Left lung (tissue), 14 donors: ENCODE measurements around the gene RPLP1. TPM values are rescaled to one million over a fixed set of nuclear protein-coding genes. Genes with fewer than 3 reads are reported as not detected.
A peak's percentile ranks its signal among the peaks of the same experiment; 100 is the strongest.

ENCODE experiments used
- ATAC-seq: fragments of 200-7000 bp; cut with Tn5 transposase; one replicate; pipeline ENCODE4 v1.9.1; 2020; ENCODE audit warnings: moderate library complexity
- DNase-seq, 4 donors: peaks; one replicate each; pipeline ENCODE4 v3.0.0-alpha.2; 2013 to 2020
- H3K27ac ChIP-seq, 2 donors: fragments of 200-600 bp; sonication (generic) in 1 of 2; one replicate each; pipeline versions ENCODE4 v1.5.0 to v1.8.0; 2020 to 2021
- H3K27me3 ChIP-seq, 2 donors: fragments of 200-600 bp; sonication (generic) in 1 of 2; one replicate each; pipeline versions ENCODE4 v1.5.0 to v1.8.0; 2020 to 2021
- H3K36me3 ChIP-seq, 2 donors: fragments of 200-600 bp; sonication (generic) in 1 of 2; one replicate each; pipeline versions ENCODE4 v1.5.0 to v1.8.0; 2020 to 2021
- H3K4me1 ChIP-seq, 2 donors: fragments of 200-600 bp; one replicate each; pipeline ENCODE4 v1.8.0; 2021
- H3K4me3 ChIP-seq, 2 donors: fragments of 200-600 bp; sonication (generic) in 1 of 2; one replicate each; pipeline versions ENCODE4 v1.5.0 to v1.8.0; 2020 to 2021; ENCODE audit warnings: mild to moderate bottlenecking in 1 of 2
- H3K9me3 ChIP-seq, 2 donors: fragments of 200-600 bp; sonication (generic) in 1 of 2; one replicate each; pipeline versions ENCODE4 v1.5.0 to v1.8.0; 2020 to 2021
- CTCF ChIP-seq, 2 donors: fragments of 200-600 bp; sonication (generic) in 1 of 2; IDR thresholded peaks; one replicate each; pipeline versions ENCODE4 v1.5.0 to v1.8.0; 2021; ENCODE audit warnings: antibody characterized with exemption in 2 of 2
- intact Hi-C, 2 donors: fragments of 100-400 bp; cut with DNase I; formaldehyde crosslinking; loops; one replicate each; pipeline versions ENCODE4 v1.11.2 to v1.14.2; 2022
- long read RNA-seq, 12 donors: library from polyadenylated mRNA in 2 of 12; unstranded in 2 of 12; transcript quantifications; one replicate each; pipeline ENCODE4 v2.0.0 and lab custom pipeline, GENCODE V29; 2019 to 2026
- polyA plus RNA-seq, 6 donors: library from polyadenylated mRNA; unstranded; fragments of 120-200 nt; gene quantifications; one replicate each; pipeline ENCODE4 v1.2.1, GENCODE V29; 2013; ENCODE audit not compliant: insufficient read length in 6 of 6
- total RNA-seq, 2 donors: library from RNA; stranded (reverse); fragmentation: NEBNext Ultra II Directional; extraction: Animal tissue kit (Norgen Biotek cat#: 25700); gene quantifications; one replicate each; pipeline ENCODE4 v1.2.1, GENCODE V29; 2021
- donor health status: DM: no; HTN: yes; CAD: no.
- donor health status: DM: no; HTN: no; CAD: no.

The RPLP1 gene
- total RNA-seq = 1,000 to 10,000 TPM; 1,369 to 1,478 TPM
- 1,000 to 10,000 TPM; 1,687 to 2,220 (median 1,857) TPM for polyA plus RNA-seq
- long read RNA-seq, donor 1, transcript RPLP1-204 (3 exons, 940 nt) = minor isoform, 36 of 4,091 reads
- long read RNA-seq, donor 1, transcript RPLP1-202 (3 exons, 445 nt) = minor isoform, 73 of 4,091 reads
- long read RNA-seq, donor 1, transcript RPLP1-201 (4 exons, 1,197 nt) = major isoform, 3,447 of 4,091 reads
- long read RNA-seq, donor 1, partial matches to known transcripts = 286 of 4,091 reads
- long read RNA-seq, donor 1, other reads (novel, unspliced or antisense) = 249 of 4,091 reads
- long read RNA-seq, donor 2, transcript RPLP1-204 (3 exons, 940 nt) = minor isoform, 96 of 3,869 reads
- long read RNA-seq, donor 2, transcript RPLP1-201 (4 exons, 1,197 nt) = major isoform, 3,152 of 3,869 reads
- long read RNA-seq, donor 2, transcript RPLP1-202 (3 exons, 445 nt) = minor isoform, 61 of 3,869 reads
- long read RNA-seq, donor 2, partial matches to known transcripts = 360 of 3,869 reads
- long read RNA-seq, donor 2, other reads (novel, unspliced or antisense) = 200 of 3,869 reads
- long read RNA-seq, donor 3, transcript RPLP1-202 (3 exons, 445 nt) = minor isoform, 73 of 2,834 reads
- long read RNA-seq, donor 3, transcript RPLP1-201 (4 exons, 1,197 nt) = major isoform, 2,373 of 2,834 reads
- long read RNA-seq, donor 3, transcript RPLP1-204 (3 exons, 940 nt) = minor isoform, 28 of 2,834 reads
- long read RNA-seq, donor 3, partial matches to known transcripts = 224 of 2,834 reads
- long read RNA-seq, donor 3, other reads (novel, unspliced or antisense) = 136 of 2,834 reads
- long read RNA-seq, donor 4, transcript RPLP1-202 (3 exons, 445 nt) = minor isoform, 30 of 3,242 reads
- long read RNA-seq, donor 4, transcript RPLP1-201 (4 exons, 1,197 nt) = major isoform, 3,136 of 3,242 reads
- long read RNA-seq, donor 4, partial matches to known transcripts = 40 of 3,242 reads
- long read RNA-seq, donor 4, other reads (novel, unspliced or antisense) = 36 of 3,242 reads
- long read RNA-seq, donor 5, transcript RPLP1-204 (3 exons, 940 nt) = minor isoform, 31 of 2,978 reads
- long read RNA-seq, donor 5, transcript RPLP1-202 (3 exons, 445 nt) = minor isoform, 55 of 2,978 reads
- long read RNA-seq, donor 5, transcript RPLP1-201 (4 exons, 1,197 nt) = major isoform, 2,567 of 2,978 reads
- long read RNA-seq, donor 5, partial matches to known transcripts = 125 of 2,978 reads
- long read RNA-seq, donor 5, other reads (novel, unspliced or antisense) = 199 of 2,978 reads
- long read RNA-seq, donor 6, transcript RPLP1-204 (3 exons, 940 nt) = minor isoform, 42 of 3,118 reads
- long read RNA-seq, donor 6, transcript RPLP1-201 (4 exons, 1,197 nt) = major isoform, 2,671 of 3,118 reads
- long read RNA-seq, donor 6, transcript RPLP1-202 (3 exons, 445 nt) = minor isoform, 68 of 3,118 reads
- long read RNA-seq, donor 6, partial matches to known transcripts = 136 of 3,118 reads
- long read RNA-seq, donor 6, other reads (novel, unspliced or antisense) = 201 of 3,118 reads
- long read RNA-seq, donor 7, transcript RPLP1-202 (3 exons, 445 nt) = minor isoform, 30 of 1,447 reads
- long read RNA-seq, donor 7, transcript RPLP1-204 (3 exons, 940 nt) = minor isoform, 17 of 1,447 reads
- long read RNA-seq, donor 7, transcript RPLP1-201 (4 exons, 1,197 nt) = major isoform, 1,268 of 1,447 reads
- long read RNA-seq, donor 7, partial matches to known transcripts = 106 of 1,447 reads
- long read RNA-seq, donor 7, other reads (novel, unspliced or antisense) = 26 of 1,447 reads
- long read RNA-seq, donor 8, transcript RPLP1-204 (3 exons, 940 nt) = minor isoform, 13 of 1,625 reads
- long read RNA-seq, donor 8, transcript RPLP1-202 (3 exons, 445 nt) = minor isoform, 34 of 1,625 reads
- long read RNA-seq, donor 8, transcript RPLP1-201 (4 exons, 1,197 nt) = major isoform, 1,418 of 1,625 reads
- long read RNA-seq, donor 8, partial matches to known transcripts = 92 of 1,625 reads
- long read RNA-seq, donor 8, other reads (novel, unspliced or antisense) = 66 of 1,625 reads
- long read RNA-seq, donor 9, transcript RPLP1-201 (4 exons, 1,197 nt) = major isoform, 46 of 58 reads
- long read RNA-seq, donor 9, partial matches to known transcripts = 9 of 58 reads
- long read RNA-seq, donor 9, other reads (novel, unspliced or antisense) = 0 of 58 reads
- long read RNA-seq, donor 10, transcript RPLP1-202 (3 exons, 445 nt) = minor isoform, 31 of 2,890 reads
- long read RNA-seq, donor 10, transcript RPLP1-201 (4 exons, 1,197 nt) = major isoform, 2,789 of 2,890 reads
- long read RNA-seq, donor 10, partial matches to known transcripts = 38 of 2,890 reads
- long read RNA-seq, donor 10, other reads (novel, unspliced or antisense) = 29 of 2,890 reads
- long read RNA-seq, donor 11 = 0 reads
- long read RNA-seq, donor 12, transcript RPLP1-204 (3 exons, 940 nt) = minor isoform, 7 of 1,731 reads
- long read RNA-seq, donor 12, transcript RPLP1-201 (4 exons, 1,197 nt) = major isoform, 1,527 of 1,731 reads
- long read RNA-seq, donor 12, transcript RPLP1-202 (3 exons, 445 nt) = minor isoform, 36 of 1,731 reads
- long read RNA-seq, donor 12, partial matches to known transcripts = 70 of 1,731 reads
- long read RNA-seq, donor 12, other reads (novel, unspliced or antisense) = 91 of 1,731 reads

DNA sequence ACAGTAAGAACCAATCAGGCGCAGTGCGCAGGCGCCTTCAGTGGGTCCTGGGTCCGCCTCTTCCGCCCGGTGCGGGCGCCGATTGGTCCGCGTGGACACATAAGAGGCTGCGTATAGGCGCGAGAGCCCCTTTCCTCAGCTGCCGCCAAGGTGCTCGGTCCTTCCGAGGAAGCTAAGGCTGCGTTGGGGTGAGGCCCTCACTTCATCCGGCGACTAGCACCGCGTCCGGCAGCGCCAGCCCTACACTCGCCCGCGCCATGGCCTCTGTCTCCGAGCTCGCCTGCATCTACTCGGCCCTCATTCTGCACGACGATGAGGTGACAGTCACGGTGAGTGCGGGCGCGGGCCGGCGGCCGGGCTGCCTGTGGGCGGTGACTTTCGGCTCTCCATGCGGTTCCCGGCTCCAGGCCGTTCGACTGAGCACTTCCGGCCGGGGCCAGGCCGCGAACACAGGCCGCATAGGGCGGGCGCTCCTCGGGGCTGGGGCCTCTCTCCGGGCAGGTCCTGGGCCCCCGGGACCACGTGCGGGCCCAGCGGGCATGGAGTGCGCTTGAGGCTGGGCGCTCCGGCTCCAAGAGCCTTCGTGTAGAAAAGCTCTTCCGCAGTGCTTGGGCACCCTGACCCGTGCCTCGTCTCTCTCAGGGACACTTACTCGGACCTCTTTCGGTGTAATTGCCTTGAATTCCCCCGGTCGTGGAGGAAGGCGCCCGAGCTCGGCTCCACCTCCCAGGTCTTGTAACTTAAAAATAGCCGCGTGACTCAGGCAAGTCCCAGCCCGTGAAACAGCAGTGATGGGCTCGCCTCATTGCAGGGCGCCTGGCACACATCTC is at the start of gene RPLP1:
Gene RPLP1, plus strand, starts transcription at position 127 of the 830 bp plus-strand sequence. Its CDS starts 131 bp downstream, at position 258.
- no peak for TF ChIP-seq CTCF (IDR thresholded peaks at IDR 0.05)
- DNase-seq (peak; percentile 97 to 98 (median 98)), ATAC-seq (peak; percentile 96)
- peak within 1 kb of the TSS; percentile 83 to 89 for H3K4me3 ChIP-seq
- intact Hi-C loops = no loop called here
- no peaks in the 10 kb centered on the region for H3K27me3 ChIP-seq
- H3K9me3 ChIP-seq = no peaks in the 10 kb centered on the region
- H3K27ac ChIP-seq = peak within 1 kb of the TSS; percentile 87 to 92
- peaks cover 0 to 35% of the 10 kb centered on the region in 2 donors for H3K36me3 ChIP-seq
- peaks cover 18 to 33% of the 10 kb centered on the region in 2 donors for H3K4me1 ChIP-seq

DNA sequence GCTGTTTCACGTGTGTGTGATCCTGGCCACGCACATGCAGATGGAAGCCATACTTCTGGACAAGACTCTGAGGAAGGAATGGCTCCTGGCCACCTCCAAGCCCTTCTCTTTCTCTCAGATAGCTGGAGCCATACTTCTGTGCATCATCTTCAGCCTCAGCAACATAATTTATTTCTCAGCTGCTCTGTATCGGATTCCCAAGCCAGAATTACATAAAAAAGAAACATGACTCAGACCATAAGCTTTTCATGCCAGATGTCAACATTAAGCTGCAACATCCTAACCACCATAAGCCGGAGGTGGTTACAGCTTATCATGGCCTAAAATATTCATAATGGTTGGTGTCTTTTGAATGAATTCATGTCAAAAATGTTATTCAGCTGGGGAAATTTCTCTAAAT is 49.0 kb upstream of the RPLP1 start:
- TF ChIP-seq CTCF (IDR thresholded peaks at IDR 0.05) = no peak
- Histone ChIP-seq H3K27ac (no peak overlapping the region), H3K4me1 (no peaks in the 10 kb centered on the region), H3K4me3 (no peak overlapping the region), H3K27me3 (no peaks in the 10 kb centered on the region), H3K36me3 (no peaks in the 10 kb centered on the region), H3K9me3 (no peaks in the 10 kb centered on the region)
- intact Hi-C loops = no loop called here
- no peak for DNase-seq
- peak; percentile 38 for ATAC-seq

DNA sequence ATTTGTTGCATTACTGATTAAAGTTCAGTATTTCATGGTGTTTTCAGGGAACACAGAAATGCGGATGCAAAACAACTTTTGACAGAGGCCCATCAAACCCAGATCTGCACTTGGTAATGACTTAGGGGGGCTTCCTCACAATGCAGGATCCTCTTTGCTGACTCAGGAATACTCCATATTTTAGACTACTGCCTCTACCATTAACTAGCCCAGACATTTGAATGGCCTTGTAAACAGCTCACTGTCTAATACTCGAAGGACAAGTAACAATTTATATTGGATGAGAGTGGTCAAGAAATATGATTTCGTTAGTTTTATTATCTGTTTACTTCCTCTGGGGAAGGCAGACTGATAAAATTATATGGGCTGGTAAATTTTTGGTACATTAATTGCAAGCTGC is 47.5 kb upstream of the RPLP1 start:
- no peaks in the 10 kb centered on the region for H3K4me1 ChIP-seq
- no peaks in the 10 kb centered on the region for H3K36me3 ChIP-seq
- intact Hi-C loops = no loop called here
- H3K27me3 ChIP-seq = no peaks in the 10 kb centered on the region
- H3K4me3 ChIP-seq = no peak overlapping the region
- no peaks in the 10 kb centered on the region for H3K9me3 ChIP-seq
- TF ChIP-seq CTCF (IDR thresholded peaks at IDR 0.05) = no peak
- ATAC-seq (no peak), DNase-seq (no peak)
- H3K27ac ChIP-seq = no peak overlapping the region
